Measurements from ENCODE around the gene UNC5A.

UNC5A gene

DNA sequence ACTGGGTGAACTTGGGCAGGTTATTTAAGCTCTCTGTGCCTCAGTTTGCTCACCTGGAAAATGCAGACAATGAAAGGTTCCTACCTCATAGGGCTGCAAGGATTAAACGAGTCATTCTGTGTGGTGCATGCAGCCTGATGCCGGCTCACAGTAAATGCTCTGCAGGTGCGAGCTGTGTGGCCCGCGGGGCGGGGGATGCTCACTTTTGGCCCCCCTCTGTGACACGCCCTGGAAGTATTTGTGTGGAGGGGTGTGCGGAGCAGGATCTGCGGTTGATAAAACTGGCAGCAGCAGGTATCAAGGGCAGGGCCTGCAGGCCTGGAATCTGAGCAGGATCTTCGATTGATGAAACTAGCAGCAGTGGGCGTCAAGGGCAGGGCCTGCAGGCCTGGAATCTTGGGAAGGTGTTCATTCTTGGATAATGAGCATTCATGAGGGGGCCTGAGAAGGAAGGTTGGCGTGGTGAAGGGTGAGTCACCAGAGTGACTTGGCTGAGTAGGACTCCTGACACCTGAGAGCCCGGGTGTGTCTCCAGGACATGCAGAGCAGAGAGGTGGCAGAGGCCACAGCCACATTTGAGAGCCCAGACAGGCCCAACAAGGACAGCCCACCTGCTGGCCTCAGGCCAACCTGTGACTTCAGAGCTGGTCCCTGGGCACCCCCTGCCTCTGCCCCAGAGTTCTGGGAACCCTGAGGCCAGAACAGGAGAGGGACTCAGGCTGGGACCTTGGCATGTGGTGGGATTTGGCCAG is 11.9 kb downstream of the UNC5A start:
- no peak for DNase-seq

DNA sequence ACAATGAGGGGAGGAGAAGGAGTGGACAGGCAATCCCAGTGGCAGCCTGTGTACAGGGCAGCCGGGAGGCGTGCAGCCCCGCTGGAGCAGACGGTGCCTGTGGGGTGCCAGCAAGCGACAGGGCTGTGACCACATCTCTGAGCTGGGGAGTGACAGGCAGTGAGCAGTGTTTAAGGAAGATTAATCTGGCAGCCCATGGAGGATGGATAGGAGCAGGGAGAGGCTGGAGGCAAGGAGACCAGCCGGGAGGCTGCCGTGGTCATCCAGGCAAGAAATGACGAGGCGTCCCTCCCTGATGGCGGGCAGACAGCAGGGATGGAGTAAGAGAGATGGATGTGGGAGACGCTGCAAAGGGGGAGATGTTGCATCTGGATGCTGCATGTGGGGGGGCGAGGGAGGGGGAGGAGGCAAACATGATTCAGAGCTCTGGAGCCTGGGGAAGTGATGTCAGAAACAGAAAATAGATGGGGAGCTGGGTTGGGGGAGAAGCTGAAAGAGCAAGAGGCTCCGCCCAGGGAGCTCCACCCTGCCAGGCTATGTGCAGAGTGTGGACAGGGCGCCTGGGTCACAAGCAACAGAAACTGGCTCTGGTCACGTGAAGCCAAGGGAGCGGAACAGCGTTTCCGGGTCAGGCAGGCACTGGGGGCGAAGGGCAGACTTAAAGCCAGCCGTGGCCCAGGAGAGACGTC is 12.6 kb downstream of the UNC5A start:
- DNase-seq: no peak

GRCh38 chr5:176823869-176824412 is 13.6 kb downstream of the UNC5A start:
- no peak for DNase-seq

- no peak for DNase-seq
Observed at GRCh38 chr5:176824604-176825003, 14.2 kb downstream of the UNC5A start.

DNA sequence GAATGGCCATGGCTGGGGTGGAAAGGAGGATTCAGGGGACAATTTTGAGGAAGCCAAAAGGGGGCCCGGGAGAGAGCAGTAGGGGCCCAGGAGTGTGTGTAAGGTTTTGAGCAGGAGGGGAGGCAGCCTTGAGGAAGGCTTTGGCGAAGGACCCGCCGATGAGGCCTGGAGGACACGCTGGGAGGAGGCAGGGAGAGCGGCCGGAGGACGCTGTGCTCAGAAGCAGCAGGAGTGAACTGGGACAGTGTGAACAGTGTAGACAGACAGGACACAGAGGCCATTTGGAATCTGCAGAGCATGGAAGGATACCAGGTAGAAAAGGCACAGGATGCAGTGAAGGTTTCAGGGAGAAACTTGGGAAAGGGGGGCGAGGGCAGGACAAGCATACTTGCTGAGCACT is 14.9 kb downstream of the UNC5A start:
- no peak for DNase-seq

DNA sequence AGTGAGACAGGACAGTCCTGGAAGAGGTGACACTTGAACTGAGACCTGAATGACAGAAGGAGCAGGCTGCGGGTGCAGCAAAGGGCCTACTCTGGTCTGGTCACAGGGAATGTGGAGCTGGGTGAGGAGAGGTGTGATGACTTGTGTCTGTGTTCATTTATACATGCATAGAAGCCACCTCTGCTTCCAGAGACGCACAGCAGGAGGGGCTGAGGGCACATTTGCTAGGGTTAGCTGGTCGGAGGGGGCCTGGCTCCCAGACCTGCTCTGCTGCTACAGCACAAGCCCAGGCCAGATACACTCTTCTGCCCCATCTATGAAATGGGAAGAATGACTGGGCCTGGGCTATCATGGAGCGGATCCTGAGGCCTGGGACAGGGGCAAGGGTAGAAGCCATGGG is 15.6 kb downstream of the UNC5A start:
- no peak for DNase-seq

DNA sequence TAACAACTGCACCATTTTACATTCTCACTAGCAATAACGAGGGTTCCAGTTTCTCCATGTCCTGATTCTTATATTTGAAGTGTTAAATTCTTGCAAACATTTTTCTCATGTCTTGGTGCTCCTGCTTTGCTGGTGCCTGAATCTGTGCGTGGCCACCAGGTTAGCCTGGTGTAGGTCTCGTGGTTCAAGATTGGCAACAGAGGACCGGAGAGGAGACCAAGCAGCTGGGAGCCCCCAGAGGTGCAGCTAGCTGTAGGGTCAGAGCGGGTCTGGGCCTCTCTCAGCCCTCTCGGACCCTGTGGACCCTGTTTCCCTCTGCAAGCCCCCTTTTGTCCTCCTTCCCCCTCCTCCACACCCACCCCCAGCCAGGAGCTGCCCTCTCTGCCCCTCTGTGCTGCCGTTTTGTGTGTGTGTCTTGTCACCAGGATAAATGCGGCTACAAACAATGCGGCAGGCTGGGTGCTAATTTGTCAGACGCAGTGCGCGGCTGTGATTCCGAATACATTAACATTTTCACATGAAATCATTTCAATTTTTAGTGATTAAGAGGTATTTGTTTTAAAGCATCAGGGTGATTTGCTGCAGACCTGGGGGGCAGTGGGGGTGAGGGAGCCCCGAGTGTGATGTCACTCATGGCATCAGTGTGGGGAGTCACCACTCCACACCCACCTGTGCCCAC is 17.5 kb downstream of the UNC5A start:
- no peak for DNase-seq

GRCh38 chr5:176829320-176829719 is 19.0 kb downstream of the UNC5A start:
- no peak for DNase-seq

DNA sequence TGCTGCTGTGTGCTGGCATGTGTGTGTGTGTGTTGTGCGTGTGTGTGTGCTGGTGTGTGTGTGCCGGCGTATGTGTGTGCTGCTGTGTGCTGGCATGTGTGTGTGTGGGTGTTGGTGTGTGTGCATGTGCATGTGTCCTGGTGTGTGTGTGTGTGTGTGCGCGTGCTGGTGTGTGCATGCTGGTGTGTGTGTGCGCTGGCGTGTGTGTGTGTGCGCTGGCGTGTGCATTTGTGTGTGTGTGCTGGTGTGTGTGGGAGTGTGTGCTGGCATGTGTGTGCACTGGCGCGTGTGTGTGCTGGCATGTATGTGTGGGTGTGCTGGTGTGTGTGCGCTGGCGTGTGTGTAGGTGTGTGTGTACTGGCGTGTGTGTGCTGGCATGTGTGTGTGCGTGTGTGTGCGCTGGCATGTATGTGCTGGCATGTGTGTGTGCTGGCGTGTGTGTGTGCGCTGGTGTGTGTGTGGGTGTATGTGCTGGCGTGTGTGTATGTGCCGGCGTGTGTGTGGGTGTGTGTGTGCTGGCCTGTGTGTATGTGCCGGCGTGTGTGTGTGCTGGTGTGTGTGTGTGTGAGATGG is 20.1 kb downstream of the UNC5A start:
- DNase-seq: no peak

- no peak for DNase-seq
Observed at GRCh38 chr5:176830995-176831423, 20.6 kb downstream of the UNC5A start.

DNA sequence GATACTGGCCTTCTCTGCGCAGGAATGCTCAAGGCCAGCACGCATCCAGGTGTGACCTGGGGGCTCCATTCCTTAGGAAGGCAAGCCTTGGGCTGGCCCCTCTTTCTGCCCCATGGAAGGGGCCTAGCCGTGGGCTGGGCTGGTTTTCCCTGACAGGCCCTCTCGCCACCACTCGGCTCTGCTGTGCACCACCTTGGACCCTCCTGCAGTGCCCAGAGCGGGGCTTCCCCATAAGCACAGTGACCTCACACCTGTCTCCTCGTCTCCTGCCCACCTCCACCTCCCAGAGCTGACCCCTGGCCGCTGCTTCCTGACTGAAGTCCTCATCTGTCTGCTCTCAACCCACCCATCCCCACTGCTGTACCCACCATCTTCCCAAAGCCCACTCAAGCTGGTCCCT is 21.1 kb downstream of the UNC5A start:
- no peak for DNase-seq

DNA sequence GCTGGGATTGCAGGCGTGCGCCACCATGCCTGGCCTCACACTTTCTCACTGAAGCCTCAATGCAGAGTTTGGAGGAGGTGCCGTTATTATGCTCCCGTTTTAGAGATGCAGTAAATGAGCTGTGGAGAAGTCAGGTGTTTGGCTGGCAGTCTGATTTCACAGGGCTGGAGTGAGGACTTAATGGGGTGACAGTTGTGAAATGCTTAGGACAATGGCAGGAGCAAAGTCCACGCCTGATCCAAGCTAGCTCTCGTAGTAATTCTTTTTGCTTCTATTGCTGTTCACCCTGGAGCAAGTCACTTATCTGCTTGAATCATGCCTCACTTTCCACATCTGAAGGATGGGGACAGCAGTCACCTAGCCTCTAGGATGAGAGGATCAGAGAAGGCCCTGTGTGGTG is 21.8 kb downstream of the UNC5A start:
- no peak for DNase-seq

DNA sequence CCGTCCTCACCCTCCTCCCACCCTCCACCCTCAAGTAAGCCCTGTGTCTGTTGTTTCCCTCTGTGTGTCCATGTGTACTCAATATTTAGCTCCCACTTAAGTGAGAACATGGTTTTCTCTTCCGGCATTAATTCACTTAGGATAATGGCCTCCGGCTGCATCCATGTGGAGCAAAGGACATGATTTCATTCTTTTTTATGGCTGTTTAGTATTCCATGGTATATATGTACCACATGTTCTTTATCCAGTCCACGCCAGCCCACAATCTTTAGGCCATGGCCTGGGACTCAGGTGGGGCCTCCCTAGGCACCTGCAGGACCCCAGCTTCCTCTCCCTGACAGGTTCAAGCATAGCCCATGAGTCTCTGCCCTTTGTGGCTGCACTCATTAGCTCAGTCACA is 22.9 kb downstream of the UNC5A start:
- DNase-seq: no peak

GRCh38 chr5:176835918-176836317 is 25.6 kb downstream of the UNC5A start:
- DNase-seq: no peak

GRCh38 chr5:176836811-176837706 is 26.7 kb downstream of the UNC5A start:
- no peak for DNase-seq

DNA sequence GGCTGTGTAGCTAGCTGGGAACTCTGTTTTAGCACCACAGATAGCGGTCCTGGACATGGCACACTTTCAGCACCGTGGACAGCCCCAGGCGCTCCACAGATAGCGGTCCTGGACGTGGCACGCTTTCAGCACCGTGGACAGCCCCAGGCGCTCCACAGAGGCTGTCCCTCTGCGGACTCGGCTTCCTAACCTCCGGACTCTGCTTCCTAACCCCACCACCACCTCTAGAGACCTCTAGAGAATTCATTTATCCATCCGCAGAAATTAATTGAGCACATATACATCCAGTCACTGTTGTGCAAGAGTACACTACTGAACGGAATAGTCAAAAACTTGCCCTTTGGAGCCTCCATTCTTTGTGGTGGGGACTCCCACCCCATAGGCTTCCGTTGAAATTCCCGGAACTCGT is 27.4 kb downstream of the UNC5A start:
- DNase-seq: peak; percentile 87

DNA sequence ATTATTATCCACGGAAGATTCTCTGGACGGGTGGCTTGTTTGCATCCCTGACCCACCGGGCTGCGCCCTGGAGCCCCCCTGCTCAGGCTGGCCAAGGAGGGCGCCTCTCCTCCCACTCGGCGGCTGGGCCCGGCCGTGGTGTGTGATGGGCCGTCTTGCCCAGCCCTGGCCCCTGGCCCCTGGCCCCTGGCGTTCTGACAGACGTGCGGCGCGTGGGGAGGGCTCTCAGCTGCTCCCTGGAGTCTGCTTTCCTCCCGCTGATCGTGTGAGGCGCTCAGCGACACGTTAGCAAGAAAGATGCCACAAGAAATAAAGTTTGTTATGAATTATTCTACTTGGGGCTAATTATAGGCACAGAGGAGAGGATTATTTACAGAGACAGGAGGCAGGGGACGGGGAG is 33.3 kb downstream of the UNC5A start:
- no peak for DNase-seq

- no peak for DNase-seq
Observed at GRCh38 chr5:176844281-176844680, 33.9 kb downstream of the UNC5A start.

- no peak for DNase-seq
Observed at GRCh38 chr5:176844706-176845391, 34.5 kb downstream of the UNC5A start.

DNA sequence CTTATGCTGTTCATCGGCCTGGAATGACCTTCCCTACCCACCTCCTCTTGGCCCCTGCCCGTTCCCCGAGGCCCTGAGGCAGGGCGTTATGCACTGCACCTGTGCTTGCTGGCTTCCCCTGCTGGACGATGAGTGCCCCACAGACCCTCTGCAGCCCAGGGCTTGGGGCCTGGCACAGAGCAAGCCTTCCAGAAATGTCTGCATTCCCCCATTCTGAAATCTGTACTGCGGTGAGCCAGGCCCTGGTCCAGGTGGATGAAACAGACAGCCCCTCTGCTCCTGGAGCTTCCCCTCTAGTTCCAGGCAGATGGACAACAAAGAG is 35.0 kb downstream of the UNC5A start:
- no peak for DNase-seq

- DNase-seq: no peak
Observed at GRCh38 chr5:176846335-176847140, 36.2 kb downstream of the UNC5A start.

All from activated CD8-positive, alpha-beta memory T cell treated with anti-CD3 and anti-CD28 coated beads, Interleukin-2, amount 50 U/mL, for 48 hours (primary cell).